GM19193 (cell line): ENCODE data around the gene ZBTB20.

ENCODE experiments used
- POLR2A ChIP-seq: IDR thresholded peaks from 4 replicates; pipeline ENCODE4 v1.6.1; 2011; ENCODE audit not compliant: insufficient read depth, insufficient read length; ENCODE audit errors: extremely low read depth

The ZBTB20 gene

DNA sequence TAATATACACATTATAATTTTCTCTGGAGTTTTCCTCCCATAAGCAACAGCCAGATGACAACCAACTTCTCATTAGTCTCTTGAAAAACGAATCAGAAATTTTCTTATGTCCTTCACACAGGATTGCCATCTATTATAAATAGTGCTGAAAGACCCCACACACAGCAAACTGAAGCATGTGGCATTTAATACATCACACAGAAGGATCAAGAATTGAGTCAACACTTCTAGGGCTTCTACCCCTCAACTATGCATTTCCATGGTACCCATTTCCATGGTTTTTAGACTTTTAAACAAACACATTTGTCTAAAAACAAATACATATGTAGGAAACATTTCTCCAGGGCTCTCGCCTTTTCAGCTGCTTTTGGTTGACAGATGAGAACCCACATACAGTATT is 282.1 kb downstream of the ZBTB20 start:
- no peak for TF ChIP-seq POLR2A

DNA sequence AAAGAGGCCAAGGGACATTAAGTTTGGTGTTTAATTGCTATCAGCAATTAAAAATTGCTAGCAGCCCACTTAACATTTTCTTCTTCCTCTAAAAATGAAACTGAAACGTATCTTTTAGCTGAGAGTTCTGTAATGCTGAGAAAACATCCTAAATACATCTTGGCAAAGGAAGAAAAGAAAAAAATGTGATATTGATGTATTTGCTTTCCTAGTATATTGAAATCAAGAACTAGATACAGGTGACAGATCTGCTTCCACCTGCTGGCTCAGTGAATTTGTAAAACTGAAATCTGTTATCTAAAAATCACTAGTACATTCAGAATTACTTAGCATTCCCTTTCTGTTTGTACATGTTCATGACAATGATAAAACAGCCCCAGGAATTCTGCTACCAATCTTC is 283.2 kb downstream of the ZBTB20 start:
- TF ChIP-seq POLR2A = no peak

DNA sequence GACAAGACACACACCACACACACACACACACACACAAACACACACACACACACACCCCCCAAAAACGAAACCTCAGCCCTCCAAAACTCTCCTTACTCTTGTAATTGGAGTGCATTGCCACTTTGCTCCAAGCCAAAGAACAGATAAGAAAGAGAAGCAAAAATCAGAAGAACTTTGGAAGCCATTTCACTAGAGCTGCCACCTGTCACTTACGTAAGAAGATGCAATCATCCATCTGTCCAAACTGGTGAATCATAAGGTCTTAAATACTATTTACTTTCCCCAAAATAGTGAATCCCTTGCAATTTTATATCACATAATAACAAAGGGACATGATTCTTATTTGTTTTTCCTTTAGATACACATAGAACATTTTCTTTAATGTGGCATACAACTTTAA is 285.4 kb downstream of the ZBTB20 start:
- TF ChIP-seq POLR2A = no peak

DNA sequence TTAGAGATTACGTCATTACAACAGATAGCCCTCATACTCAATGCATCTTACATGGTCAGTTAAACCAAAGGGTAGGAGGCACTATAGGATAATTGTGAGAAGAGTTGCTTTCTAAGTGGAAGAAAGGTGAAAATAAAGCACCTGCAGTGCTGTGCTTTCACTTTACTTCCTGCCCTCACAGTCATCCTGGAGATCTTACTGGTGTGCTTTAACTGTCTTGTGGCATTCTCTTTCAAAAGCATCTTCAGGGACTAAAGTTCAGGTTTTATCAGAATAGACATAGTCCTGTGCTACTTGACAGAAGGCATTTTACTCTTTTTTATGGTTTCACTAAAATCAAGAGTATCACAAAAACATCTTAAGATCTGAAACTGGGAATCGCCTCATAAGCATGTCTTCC is 286.6 kb downstream of the ZBTB20 start:
- TF ChIP-seq POLR2A = no peak

DNA sequence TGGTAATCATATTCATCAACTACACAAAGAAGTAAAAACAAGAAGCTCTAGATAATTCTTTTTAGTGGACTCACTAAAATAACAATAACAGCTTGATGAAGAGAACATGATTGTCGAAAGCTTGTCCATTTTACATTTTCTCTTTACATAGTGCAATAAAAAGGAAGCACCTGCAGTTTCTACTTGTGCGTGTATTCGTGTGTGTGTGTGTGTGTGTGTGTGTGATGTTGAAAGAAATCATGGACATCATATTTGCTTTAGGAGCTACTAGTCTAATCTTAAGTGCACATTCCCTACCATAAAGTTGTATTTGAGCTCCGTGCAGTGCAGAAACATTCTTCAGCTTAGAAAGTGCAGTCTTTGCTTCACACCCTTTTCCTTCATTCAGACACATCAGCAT is 288.8 kb downstream of the ZBTB20 start:
- TF ChIP-seq POLR2A = no peak

DNA sequence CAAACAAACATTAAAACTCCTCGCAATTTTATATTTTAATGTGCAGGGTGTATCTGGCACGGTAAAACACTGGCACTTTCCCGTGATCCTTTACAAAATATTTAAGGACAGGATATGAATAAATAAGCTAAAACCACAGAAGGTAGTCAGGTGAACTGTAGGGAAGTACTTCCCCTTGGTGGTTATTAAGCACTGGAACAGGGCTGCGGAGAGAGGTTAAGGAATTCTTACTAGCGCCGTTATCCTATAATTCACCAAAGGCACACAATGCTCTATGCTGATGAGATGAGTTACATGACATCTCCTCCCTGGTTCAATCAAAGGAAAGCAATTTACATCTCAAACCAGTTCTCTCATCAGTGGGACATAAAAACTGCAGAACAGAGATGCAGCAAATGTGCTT is 289.8 kb downstream of the ZBTB20 start:
- no peak for TF ChIP-seq POLR2A

DNA sequence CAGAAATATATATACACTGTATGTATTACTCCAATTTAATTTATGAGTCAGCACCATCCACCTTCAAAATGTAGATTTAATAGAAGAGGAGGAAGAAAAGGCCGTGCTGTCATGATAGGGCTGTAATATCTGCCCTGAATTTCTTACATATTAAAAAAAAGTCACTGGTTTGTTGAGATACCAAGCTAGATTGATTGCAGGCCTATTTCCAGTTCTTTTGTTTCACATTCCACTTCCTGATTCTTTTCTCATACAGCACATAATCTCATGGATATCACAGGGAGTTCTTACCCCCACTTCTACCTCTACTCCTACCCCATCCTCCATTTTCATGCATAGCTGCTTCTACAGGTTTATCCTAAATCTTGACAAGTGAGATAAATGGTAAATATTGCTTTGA is 290.3 kb downstream of the ZBTB20 start:
- TF ChIP-seq POLR2A = no peak

DNA sequence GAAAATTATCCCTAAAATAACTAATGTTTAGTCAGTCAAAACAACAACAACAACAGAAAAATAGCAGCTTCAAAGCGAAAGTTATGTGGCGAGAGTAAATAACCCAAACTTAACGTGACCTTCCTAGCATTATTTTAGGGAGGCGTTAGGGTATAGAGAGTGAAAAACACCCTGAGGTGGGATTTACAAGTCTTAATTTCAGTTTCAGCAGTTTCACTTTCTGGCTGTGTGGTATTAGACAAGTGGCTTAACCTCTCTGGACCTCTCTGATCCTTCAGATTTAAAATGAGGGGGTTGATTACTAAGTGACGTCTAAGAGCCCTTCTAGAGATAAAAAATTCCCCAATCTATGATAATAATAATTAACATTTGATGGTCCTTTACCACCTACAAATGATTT is 291.2 kb downstream of the ZBTB20 start:
- no peak for TF ChIP-seq POLR2A

DNA sequence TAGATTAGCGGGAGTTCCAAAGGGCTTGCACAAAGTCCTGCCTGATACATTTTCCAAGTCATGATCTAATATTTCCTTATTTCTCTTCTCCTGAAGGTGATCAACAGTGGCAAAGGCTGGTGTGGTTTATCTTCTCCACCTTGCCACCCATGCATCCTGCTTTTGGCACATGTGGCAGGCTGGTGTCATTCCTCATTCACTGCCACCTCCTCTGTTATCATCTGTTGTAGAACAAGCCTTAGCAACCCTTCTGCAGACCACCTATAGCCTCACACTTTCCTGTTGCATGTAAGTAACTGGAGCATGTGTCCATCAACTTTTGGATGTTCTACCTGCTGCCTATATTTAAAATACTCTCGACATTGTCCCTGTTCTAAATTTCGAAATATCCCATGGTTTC is 294.1 kb downstream of the ZBTB20 start:
- no peak for TF ChIP-seq POLR2A

DNA sequence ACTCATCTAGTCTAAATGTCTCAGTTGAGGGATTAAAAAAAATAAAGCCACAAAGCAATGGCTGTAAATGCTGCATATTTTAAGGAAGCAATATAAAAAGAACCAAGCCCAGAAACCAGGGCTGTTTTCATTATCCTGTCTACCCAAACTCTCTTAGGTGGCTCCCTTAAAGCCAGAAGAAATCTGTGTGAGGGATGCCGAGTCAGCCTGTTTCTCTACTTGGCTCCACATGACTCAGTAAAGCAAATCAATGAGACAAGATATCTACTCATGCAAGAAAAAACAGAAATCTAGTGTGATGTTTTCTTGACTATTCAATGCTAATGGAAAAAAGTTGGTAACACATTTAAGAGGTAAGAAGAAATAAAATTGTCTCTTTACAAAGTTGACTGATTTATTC is 296.2 kb downstream of the ZBTB20 start:
- no peak for TF ChIP-seq POLR2A

DNA sequence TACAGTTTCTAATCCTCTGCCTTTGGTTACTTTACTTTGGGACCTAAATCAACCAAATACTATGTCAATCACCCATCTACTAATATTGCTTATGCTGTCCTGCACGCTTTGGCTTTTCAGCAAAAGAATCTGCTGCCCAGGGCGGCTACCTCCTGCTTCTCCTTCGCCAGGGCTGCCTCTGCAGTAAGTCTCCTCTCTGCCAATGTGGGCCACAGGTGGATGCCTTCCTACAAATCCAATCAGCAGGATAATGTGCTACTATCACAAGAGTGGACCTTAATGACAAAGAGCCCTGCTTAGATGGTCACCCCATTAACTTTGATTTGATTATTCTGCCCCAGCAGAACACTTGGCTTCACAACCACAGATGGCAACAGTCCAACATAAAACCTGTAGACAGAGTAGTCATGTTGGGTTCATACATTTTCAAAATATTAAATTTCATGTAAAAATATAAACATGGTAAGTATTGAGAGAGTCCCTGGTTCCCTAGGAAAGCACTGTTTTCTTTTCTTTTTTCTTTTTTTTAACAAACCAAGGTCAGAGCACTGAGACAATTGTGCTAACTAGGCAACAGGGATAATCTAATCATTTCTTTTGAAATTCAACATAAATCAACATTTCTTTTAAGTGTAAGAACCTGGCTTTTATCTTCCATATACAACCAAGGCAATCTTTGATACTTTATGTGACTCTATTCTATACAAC is 298.3 kb downstream of the ZBTB20 start:
- no peak for TF ChIP-seq POLR2A

DNA sequence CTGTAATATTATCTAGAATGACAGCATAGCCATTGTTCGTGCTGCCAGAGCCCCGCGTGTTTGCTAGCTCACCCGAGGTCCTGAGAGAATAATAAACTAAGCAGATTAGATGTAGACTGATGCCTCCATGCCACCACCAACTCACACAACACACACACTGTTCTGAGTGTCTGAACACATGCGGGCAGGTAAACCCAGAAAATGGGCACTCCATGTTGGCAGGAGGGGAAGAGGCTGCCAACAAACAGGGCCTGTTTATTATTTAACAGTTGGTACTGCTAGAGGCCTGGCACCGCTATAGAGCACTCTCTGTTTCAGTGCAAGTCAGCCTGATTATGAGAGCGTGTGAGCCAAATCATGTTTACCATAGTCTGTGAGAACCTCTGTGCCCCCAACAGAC is 299.0 kb downstream of the ZBTB20 start:
- no peak for TF ChIP-seq POLR2A

DNA sequence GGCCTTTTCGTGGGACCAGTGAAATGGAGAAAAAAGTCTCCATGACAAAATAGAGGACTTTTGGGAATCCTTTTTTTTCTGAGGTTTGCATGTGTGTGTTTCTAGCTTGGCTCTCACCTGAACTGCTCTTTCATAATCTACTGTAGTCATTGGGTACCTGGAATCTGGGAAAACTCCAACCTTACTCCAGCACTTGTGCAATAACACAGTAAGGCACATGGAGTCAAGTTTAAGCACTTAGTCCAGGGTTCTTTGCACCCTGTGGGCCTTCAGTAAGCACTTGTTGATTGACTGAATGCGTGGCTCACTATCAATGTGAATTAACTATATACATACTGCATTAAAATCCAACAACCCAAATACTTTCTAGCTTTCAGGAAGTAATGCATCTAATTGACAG is 299.5 kb downstream of the ZBTB20 start:
- no peak for TF ChIP-seq POLR2A

DNA sequence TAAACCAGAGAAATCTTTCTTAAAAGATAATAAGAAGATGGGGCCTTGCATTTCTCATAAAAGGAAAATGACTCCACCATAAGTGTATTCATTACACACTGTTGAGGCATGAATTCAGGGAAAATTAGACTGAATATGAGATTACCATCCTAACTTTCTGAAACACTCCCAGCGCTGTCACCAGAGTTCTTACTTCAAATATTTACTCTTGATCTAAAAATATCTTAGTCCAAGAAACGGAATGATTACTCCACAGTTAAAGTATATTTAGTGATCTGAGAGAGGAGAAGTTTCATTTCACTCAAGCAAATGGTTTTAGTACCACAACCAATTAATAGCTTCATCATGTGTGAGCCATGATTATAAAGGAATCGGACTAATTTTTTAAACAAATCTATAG is 300.3 kb downstream of the ZBTB20 start:
- TF ChIP-seq POLR2A = no peak

DNA sequence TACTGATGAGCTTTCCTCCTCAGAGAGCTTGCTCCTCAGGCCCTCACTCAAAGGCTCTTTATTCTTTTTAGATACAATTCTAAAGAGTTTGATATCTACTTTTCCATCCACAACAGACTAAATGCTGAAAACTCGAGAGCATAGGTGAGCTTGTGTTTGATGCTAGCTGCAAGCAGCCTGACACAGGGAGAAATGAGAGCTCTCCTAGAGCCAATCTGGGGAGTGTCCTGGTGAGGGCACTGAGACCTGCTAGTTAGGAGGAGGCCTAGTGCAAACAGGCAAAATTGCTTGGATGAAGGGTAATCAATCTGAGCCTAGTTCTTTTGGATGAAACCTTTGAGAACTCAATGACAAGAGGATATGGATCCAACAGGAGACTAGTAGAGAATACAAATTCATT is 300.8 kb downstream of the ZBTB20 start:
- TF ChIP-seq POLR2A = no peak

DNA sequence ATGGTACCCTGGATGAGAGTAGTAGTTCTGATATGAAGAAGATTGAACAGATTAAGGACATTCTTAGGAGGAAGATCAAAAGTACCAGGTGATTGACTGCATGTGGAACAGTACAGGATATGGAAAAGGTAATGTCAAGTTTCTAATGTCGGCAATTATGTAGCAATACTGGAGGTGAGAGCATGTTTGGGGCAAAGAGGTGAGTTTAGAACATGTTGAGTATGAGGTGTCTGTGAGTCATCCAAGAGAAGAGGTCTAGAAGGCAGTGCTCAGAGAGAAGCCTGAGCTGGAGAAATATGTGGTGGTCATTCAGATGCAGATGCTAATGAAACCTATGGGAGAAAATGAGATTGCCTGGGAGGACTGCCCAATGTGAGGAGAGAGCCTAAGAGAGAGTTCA is 305.6 kb downstream of the ZBTB20 start:
- no peak for TF ChIP-seq POLR2A

DNA sequence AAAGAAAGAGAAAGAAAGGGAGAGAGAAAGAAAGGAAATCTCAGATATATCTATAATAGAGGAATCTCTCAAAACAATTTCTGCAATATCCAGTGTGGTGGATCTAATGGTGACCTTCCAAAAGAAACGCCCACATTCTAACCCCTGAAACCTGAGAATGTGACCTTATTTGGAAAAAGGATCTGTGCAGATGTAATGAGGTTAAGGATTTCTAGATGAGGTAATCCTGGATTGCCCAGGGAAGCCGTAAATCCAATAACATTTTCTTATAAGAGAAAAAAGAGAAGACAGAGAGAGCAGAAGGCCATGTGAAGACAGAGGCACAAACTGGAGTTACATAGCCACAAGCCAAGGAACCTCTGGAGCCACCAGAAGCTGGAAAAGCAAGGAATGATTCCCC is 307.6 kb downstream of the ZBTB20 start:
- no peak for TF ChIP-seq POLR2A
